Fibroblast of skin of right biceps (primary cell): ENCODE results near the gene LEUTX.
A peak's percentile ranks its signal among the peaks of the same experiment; 100 is the strongest.
"Not testable (repeated sequence)": the region's sequence is repeated elsewhere in the genome, so short reads cannot be mapped to it uniquely, and the experiment has no call there.

Experiments used
- DNase-seq: peaks from one replicate; pipeline ENCODE4 v3.0.0-alpha.2; 2013

LEUTX gene

DNA sequence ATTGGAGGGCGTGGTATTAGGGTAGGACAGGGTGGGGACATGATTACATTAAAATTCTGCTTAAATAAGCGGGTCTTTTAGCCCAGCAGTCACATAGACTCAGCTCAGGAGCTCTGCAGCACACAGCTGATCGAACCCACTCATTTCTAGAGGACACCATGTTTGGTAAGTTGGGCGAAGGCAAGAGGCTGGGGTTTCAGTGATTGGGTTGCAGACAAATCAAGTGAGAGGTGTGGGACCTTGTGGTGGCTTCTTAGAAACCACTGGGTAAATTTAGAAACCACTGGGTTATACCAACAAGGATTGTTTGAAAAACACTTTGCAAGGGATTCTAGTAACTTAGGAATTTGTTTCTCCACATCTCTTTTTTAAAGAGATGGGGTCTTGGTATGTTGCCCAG, at the start of gene LEUTX:
TSS of gene LEUTX (plus strand) at position 92 of the 400 bp plus-strand sequence. CDS start at position 159, 67 bp downstream.
- no peak for DNase-seq

GRCh38 chr19:39729594-39729993, 49.1 kb upstream of the LEUTX start:
- no peak for DNase-seq

DNA sequence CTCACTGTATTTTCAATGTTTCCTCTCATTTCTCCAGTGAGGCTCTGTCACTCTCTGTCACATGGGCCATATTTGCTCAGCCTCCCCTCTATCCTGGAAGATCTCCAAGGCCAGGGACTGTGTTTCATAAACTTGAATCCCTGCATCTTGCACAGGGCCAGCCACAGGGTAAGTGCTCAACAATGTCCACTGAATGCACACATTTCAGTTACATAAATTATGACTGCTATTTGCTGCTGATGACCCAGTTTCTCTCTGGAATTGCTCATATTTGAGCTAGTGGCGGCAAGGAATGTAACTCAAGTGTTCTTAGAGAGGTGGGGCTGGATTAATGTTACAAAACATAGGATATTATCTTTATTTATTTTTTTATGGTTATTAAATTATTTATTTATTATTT, 47.0 kb upstream of the LEUTX start:
- no peak for DNase-seq

DNA sequence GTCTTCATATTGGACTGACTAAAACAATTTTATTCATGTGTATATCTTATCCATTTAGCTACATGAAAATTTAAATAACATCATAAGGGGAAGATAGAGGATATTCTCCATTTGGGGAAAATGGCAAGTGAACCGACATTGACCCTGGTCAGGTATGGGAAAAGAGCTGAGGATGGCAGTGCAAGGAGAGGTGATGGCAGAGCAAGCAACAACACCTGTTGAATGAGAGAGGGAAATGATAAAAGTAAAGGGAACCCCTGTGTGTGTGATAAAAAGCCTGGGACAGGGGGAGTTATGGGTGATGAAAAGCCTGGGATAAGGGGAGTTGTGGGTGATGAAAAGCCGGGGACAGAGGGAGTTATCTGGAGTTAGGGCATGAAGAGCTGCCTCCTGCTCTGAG, 44.8 kb upstream of the LEUTX start:
- no peak for DNase-seq

- no peak for DNase-seq
These were observed 43.0 kb upstream of the LEUTX start for GRCh38 chr19:39735688-39736087.

DNA sequence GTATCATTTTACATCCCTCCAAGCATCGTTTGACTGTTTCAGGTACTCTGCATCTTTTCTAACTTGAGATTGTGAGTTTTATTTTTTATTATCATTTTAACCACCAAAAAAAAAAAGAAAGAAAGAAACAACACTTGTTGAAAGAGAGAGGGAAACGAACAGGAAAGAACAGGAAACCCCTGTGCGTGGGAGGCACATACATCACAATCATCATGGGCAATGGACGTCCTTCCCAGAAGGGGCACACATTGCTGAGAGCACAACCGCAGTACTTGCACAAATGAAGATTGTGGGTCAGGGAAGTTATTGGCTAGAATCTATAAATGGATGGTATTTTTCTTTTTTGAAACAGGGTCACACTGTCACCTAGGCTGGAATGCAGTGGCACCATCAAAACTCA, 42.6 kb upstream of the LEUTX start:
- no peak for DNase-seq

GRCh38 chr19:39737351-39737750, 41.3 kb upstream of the LEUTX start:
- no peak for DNase-seq

GRCh38 chr19:39737891-39738290, 40.8 kb upstream of the LEUTX start, which contains the start of gene CLC:
CLC (minus strand) TSS chr19:39738029; CDS start chr19:39737952, 77 bp downstream.
- DNase-seq = no peak

- no peak for DNase-seq
These were observed 39.8 kb upstream of the LEUTX start for GRCh38 chr19:39738814-39739213.

DNA sequence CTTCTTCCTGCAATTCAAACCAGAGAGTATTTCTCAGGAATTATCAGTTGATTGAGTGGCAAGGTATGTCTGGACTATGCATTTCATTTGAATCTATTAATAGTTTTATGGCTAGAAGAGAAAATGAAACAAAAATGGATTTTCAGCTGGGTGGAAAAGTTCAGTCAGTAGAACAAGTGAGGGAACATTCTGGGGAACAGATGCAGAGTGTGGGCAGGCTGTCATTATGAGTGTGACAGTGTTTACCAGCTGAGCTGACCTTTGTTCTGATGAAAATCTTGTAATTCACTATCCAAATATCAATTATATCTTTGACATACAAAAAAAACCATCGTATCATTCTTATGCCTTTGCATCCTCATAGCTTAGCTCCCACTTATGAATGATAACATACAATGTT, 38.3 kb upstream of the LEUTX start:
- DNase-seq = no peak

DNA sequence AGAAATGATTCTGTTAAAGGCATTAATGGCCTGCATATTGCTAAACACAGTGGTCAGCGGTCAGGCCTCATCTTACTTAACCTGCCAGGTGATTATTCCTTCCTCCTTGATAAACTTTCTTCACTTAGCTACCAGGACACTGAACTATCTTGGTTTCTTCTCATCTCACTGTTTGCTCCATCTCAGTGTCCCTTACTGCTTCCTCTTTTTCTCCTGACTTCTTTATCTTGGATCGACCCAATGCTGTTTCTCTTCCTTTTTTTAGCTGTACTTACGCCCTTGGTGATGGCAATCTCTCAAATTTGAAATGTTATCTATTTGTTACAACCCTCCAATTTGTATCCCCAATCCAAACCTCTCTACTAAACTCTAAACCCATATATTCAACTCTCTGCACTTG, 33.0 kb upstream of the LEUTX start:
- no peak for DNase-seq

GRCh38 chr19:39746836-39747529, 31.7 kb upstream of the LEUTX start:
- DNase-seq = no peak

DNA sequence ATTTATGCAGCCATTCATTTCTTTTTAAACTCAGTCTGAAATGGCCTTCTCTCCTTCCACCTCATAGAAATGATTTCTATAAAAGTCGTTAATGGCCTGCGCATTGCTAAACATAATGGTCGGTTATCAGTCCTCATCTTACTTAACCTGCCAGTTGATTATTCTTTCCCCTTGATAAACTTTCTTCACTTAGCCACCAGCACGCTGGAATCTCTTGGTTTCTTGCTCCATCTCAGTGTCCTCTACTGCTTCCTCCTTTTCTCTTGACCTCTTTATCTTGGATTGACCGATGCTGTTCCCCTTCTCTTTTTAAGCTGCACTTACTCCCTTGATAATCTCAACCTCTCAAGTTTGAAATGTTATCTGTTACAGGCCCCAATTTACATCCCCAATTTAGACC, 28.7 kb upstream of the LEUTX start:
- DNase-seq = no peak

- DNase-seq = no peak
These were observed 26.3 kb upstream of the LEUTX start for GRCh38 chr19:39752390-39752789.

- DNase-seq = no peak
These were observed 25.9 kb upstream of the LEUTX start for GRCh38 chr19:39752795-39753194.

- no peak for DNase-seq
These were observed 24.1 kb upstream of the LEUTX start for GRCh38 chr19:39754544-39754943.

- DNase-seq = no peak
These were observed 23.7 kb upstream of the LEUTX start for GRCh38 chr19:39754971-39755370.

- no peak for DNase-seq
These were observed 19.0 kb upstream of the LEUTX start for GRCh38 chr19:39759457-39760184.

DNA sequence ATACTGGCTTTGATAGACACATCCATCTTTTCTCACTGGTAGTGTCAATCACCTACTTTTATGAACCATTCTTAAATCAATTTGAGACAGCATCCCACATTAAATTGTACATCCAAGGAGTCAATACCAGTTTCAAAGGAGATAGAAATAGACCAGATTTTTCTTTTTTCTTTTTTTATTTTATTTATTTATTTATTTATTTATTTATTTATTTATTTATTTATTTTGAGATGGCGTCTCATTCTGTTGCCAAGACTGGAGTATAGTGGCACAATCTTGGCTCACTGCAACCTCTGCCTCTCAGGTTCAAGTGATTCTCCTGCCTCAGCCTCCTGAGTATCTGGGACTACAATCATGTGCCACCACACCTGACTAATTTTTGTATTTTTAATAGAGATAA, 16.8 kb upstream of the LEUTX start:
- not testable (repeated sequence) for DNase-seq

DNA sequence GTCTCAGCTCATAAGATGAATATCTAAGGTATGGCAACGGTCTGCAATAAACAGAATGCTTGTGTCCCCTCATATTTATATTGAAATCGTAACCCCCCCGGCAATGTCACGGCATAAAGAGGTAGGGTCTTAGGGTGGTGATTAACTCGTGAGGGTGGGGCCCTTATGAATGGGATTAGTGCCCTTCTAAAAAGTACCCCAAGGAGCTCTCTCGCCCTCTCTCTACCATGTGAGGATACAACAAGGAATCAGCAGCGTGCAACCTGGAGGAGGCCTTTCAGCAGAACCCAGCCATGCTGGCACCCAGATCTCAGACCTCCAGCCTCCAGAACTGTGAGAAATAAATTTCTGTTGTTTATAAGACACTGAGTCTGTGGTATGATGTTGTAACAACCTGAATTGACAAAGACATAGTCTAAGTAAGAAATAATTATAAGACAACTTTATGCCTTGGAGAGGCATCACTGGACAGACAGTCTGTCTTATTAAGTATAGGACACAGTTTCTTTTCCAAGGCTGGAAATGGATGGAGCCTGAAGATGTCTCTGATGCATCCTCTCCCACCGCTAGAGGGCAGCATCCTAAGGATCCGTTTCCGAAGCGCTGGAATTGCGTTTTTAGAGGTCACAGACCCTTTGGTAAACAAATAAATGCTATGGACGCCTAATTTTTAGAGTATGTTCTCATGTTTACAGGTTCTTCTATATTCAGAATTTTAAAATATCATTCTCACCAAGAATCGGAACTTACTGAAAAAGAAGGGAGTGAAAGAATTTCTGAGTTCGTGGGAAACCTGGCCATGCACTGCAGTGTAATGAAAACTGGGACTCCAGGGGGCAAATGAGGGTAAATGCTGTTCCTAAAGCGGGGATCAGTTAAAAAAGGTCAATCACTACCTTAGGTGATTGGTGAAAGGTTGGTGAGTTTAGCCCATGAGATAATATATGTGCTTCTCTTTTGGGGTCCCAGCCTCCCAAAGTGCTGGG, 13.3 kb upstream of the LEUTX start:
- peak; percentile 38 for DNase-seq

DNA sequence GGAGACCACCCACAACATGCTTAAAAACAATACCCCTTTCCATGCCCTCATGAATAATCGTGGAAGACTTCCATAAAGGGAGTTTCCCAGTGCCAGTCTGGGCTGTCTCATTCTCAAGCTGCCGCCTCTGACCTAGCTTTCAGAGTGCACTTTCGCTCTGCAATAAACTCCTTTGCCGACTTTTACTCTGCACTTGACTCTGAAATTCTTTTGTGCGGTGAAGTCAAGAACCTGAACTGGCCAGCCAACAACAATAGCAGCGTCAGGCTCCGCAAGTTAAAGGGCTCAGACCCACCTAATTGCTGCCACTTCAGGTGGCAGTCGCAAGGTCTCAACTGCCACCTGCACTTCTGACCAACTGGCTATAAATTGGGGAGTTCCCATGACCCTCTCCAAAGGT, 10.3 kb upstream of the LEUTX start:
- DNase-seq = no peak

- DNase-seq = no peak
These were observed 9.9 kb upstream of the LEUTX start for GRCh38 chr19:39768786-39769185.

GRCh38 chr19:39780894-39781293, 2.2 kb downstream of the LEUTX start:
- no peak for DNase-seq
